ENCODE measurements around the gene CTDSPL.

Gene CTDSPL

DNA sequence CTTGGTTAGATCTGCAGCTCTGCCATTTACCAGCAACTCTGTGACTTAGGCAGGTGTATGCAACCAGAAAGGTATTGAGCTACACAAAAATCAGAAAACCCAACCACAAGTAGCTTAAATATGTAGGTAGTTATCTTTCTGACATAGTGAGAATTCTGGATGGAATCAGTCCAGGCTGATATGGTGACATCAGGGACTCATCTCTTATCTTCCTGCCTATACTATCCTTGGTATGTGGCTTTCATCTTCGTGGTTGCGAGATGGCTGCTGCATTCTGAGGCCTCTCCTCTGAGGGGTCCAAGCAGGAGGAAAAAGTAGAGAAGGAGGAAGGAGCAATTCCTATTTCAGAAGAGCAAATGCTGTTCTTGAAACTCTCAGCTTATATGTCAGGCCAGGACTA, 40.0 kb downstream of the CTDSPL start:
- DNase-seq (ENCODE audit: low spot score) = no peak
- TF ChIP-seq, protein P1, sequence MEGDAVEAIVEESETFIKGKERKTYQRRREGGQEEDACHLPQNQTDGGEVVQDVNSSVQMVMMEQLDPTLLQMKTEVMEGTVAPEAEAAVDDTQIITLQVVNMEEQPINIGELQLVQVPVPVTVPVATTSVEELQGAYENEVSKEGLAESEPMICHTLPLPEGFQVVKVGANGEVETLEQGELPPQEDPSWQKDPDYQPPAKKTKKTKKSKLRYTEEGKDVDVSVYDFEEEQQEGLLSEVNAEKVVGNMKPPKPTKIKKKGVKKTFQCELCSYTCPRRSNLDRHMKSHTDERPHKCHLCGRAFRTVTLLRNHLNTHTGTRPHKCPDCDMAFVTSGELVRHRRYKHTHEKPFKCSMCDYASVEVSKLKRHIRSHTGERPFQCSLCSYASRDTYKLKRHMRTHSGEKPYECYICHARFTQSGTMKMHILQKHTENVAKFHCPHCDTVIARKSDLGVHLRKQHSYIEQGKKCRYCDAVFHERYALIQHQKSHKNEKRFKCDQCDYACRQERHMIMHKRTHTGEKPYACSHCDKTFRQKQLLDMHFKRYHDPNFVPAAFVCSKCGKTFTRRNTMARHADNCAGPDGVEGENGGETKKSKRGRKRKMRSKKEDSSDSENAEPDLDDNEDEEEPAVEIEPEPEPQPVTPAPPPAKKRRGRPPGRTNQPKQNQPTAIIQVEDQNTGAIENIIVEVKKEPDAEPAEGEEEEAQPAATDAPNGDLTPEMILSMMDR (IDR thresholded peaks at IDR 0.05; ENCODE audit: extremely low read depth, insufficient read depth, missing control alignments) = no peak

DNA sequence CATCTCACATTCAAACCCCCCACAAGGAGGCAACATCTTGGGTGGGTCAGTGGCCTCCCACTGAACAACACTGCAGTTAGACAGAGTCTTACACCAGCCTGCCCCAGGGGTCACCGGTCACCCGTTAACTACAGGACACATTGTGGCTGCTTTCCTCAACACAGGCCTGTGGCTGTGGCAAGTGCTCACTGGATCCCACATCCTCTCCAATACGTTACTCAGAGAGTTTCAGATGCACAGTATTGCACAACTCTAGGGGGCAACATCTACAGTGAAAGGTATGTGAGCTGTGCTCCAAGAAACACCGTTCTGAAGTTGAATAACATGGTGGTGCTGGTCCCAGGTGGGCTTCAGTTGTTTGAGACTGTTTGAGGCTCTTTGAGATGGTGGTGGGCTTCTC, 41.0 kb downstream of the CTDSPL start:
- no peak for DNase-seq (ENCODE audit: low spot score)
- in situ Hi-C loops (cut with MboI; ENCODE audit: low pct_unique_long_range_greater_than_20kb, low sequenced_read_pairs, unreplicated experiment) = no loop called here
- TF ChIP-seq, protein P1 (IDR thresholded peaks at IDR 0.05; ENCODE audit: extremely low read depth, insufficient read depth, missing control alignments) = no peak

More for the DNA sequence above, 40.0 kb downstream of the CTDSPL start:
- in situ Hi-C loops (cut with MboI; ENCODE audit: low pct_unique_long_range_greater_than_20kb, low sequenced_read_pairs, unreplicated experiment) = no loop called here

DNA sequence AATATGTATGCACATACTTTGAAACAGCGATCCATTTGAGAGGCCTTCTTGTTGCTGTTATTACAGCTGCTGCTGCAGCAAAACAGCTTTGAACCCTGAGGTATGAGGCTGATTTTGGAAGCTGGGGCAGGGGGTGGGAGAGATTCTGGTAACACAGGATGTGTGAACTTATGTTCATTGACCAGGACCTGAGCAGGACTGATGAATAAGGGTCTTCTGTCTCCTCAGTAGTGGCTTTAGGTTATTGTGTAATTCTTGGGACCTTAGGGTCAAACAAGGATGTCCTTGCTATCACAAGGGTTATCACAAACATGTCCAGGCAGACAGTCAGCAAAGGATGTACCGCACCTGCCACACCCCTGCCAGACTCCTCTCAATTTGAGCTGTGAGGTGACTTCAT, 41.6 kb downstream of the CTDSPL start:
- DNase-seq (ENCODE audit: low spot score) = no peak
- TF ChIP-seq, protein P1 (IDR thresholded peaks at IDR 0.05; ENCODE audit: extremely low read depth, insufficient read depth, missing control alignments) = no peak
- in situ Hi-C loops (cut with MboI; ENCODE audit: low pct_unique_long_range_greater_than_20kb, low sequenced_read_pairs, unreplicated experiment) = no loop called here

DNA sequence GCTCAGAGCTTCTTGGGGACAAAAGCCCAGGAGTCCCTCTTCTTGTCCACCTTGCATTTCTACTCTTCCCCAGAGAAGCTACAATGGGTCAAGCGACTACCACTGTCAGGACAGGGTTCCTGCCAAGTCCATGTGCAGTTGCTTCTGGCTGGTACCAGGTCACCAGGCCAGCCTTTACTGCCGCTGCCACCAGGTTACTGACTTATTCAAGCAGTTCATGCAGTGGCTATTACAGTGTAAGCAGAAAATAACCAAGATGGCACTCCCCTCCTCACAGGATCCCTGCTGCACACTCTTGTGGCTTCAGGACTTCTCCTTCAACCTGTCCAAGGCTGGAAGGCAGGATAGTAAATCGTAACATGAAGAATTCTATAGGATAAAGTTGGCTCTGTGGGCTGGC, 42.1 kb downstream of the CTDSPL start:
- no peak for DNase-seq (ENCODE audit: low spot score)
- in situ Hi-C loops (cut with MboI; ENCODE audit: low pct_unique_long_range_greater_than_20kb, low sequenced_read_pairs, unreplicated experiment) = no loop called here
- TF ChIP-seq, protein P1 (IDR thresholded peaks at IDR 0.05; ENCODE audit: extremely low read depth, insufficient read depth, missing control alignments) = no peak

DNA sequence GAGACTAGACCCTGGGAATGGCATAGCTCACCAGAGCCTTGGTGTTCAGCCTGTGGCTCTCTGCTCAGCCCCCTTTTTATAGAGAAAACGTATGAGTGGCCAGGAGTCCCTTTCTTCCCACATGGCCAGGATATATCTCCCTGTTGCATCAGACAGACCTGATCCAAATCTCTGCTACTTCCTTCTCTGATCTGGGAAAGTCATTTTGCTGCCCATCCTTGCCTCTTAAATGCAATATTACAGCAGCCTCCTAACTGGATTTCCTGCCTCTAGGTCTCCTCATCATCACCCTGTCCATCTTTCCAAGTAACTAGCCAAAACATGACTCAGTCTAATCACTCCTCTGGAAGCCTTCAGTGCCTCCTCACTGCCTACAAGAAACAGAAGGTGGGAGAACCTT, 42.9 kb downstream of the CTDSPL start:
- TF ChIP-seq, protein P1 (IDR thresholded peaks at IDR 0.05; ENCODE audit: extremely low read depth, insufficient read depth, missing control alignments) = no peak
- no peak for DNase-seq (ENCODE audit: low spot score)
- in situ Hi-C loops (cut with MboI; ENCODE audit: low pct_unique_long_range_greater_than_20kb, low sequenced_read_pairs, unreplicated experiment) = no loop called here

DNA sequence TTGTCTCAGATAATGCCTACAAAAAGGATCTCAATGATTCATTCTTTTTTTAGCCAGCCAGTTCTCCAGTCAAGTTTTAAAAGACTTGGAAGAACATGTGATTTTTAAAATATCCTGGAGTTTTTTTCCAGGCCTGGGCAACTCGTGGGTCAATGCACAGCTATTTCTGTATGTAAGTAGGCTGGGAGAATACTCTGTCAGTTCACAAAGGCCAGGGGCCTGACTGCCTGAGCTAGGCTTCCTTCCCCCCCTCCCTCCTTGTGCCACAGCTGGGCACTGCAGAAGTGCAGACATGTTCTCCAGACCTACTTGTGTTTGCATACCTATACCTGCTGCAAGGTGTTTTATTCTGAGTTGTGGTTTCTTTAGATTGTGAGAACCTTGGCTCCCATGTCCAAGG, 43.7 kb downstream of the CTDSPL start:
- TF ChIP-seq, protein P1 (IDR thresholded peaks at IDR 0.05; ENCODE audit: extremely low read depth, insufficient read depth, missing control alignments) = no peak
- in situ Hi-C loops (cut with MboI; ENCODE audit: low pct_unique_long_range_greater_than_20kb, low sequenced_read_pairs, unreplicated experiment) = no loop called here
- DNase-seq (ENCODE audit: low spot score) = no peak

All from GM13977 (cell line).